Naive thymus-derived CD4-positive, alpha-beta T cell (primary cell): ENCODE measurements around the gene EIPR1. TPM values are rescaled to one million over a fixed set of nuclear protein-coding genes. Genes with fewer than 3 reads are reported as not detected.

ENCODE experiments used
- ATAC-seq: fragments of 150-1000 bp; cut with Tn5 transposase; 2 replicates; pipeline ENCODE4 v1.10.0; 2021; ENCODE audit warnings: mild to moderate bottlenecking, moderate library complexity
- CTCF ChIA-PET: fragments of 350-600 bp; sonication (Branson Sonifier 250); formaldehyde crosslinking; loops from one replicate; lab custom pipeline; 2021; ENCODE audit warnings: antibody characterized with exemption; lab: Charles Lee
- POLR2A ChIA-PET: fragments of 350-600 bp; sonication (Branson Sonifier 250); formaldehyde crosslinking; loops from one replicate; lab custom pipeline; 2021; ENCODE audit warnings: antibody characterized with exemption, inconsistent platforms; lab: Charles Lee
- DNase-seq, 9 donors: peaks; one replicate each; pipeline versions ENCODE4 v3.0.0 to v3.0.0-alpha.2; 2020 to 2022; ENCODE audit warnings: mixed read lengths in 1 of 9
- H3K27ac ChIP-seq: one replicate; pipeline ENCODE4 v1.7.0; 2013; ENCODE audit warnings: mild to moderate bottlenecking, low read depth, low read length, moderate library complexity
- H3K27me3 ChIP-seq, 2 donors: one replicate each; pipeline ENCODE4 v1.7.0; 2013; ENCODE audit warnings: low read length in 2 of 2, mild to moderate bottlenecking in 2 of 2, moderate library complexity in 2 of 2; ENCODE audit not compliant: control insufficient read depth in 2 of 2, insufficient read depth in 2 of 2
- H3K36me3 ChIP-seq, 3 experiments: 1 replicate in 2 of 3; 2 replicates in 1 of 3; pipeline ENCODE4 v1.7.0; 2013; ENCODE audit warnings: low read length in 3 of 3, mild to moderate bottlenecking in 3 of 3, moderate library complexity in 1 of 3; ENCODE audit not compliant: insufficient read depth in 3 of 3, control insufficient read depth in 2 of 3
- H3K4me1 ChIP-seq, 2 donors: one replicate each; pipeline ENCODE4 v1.7.0; 2013; ENCODE audit warnings: low read length in 2 of 2, mild to moderate bottlenecking in 2 of 2, moderate library complexity in 1 of 2; ENCODE audit not compliant: control insufficient read depth in 2 of 2, insufficient read depth in 2 of 2
- H3K4me3 ChIP-seq: 2 replicates; pipeline ENCODE4 v1.7.0; 2013; ENCODE audit warnings: mild to moderate bottlenecking, low read length
- H3K9me3 ChIP-seq, 3 experiments: 1 replicate in 2 of 3; 2 replicates in 1 of 3; pipeline ENCODE4 v1.7.0; 2013; ENCODE audit warnings: low read length in 3 of 3; ENCODE audit not compliant: control insufficient read depth in 2 of 3
- H3K27ac Mint-ChIP-seq, 9 donors: one replicate each; pipeline ENCODE4 v1.8.0; 2020 to 2022; ENCODE audit warnings: mixed read lengths in 9 of 9, mild to moderate bottlenecking in 8 of 9, moderate library complexity in 5 of 9, inconsistent platforms in 2 of 9
- H3K27me3 Mint-ChIP-seq, 5 donors: one replicate each; pipeline ENCODE4 v1.8.0; 2021 to 2022; ENCODE audit warnings: mixed read lengths in 5 of 5, mild to moderate bottlenecking in 1 of 5
- H3K36me3 Mint-ChIP-seq, 5 donors: one replicate each; pipeline ENCODE4 v1.8.0; 2020 to 2022; ENCODE audit warnings: mixed read lengths in 5 of 5, mild to moderate bottlenecking in 3 of 5, inconsistent platforms in 1 of 5
- H3K4me1 Mint-ChIP-seq, 7 donors: one replicate each; pipeline ENCODE4 v1.8.0; 2020 to 2022; ENCODE audit warnings: mixed read lengths in 7 of 7, mild to moderate bottlenecking in 3 of 7, inconsistent platforms in 1 of 7
- H3K4me3 Mint-ChIP-seq, 10 donors: one replicate each; pipeline ENCODE4 v1.8.0; 2020 to 2022; ENCODE audit warnings: mild to moderate bottlenecking in 10 of 10, mixed read lengths in 10 of 10, moderate library complexity in 6 of 10, inconsistent platforms in 2 of 10
- H3K9me3 Mint-ChIP-seq, 11 donors: one replicate each; pipeline ENCODE4 v1.8.0; 2020 to 2022; ENCODE audit warnings: mixed read lengths in 11 of 11, mild to moderate bottlenecking in 4 of 11, inconsistent platforms in 1 of 11, moderate library complexity in 1 of 11
- intact Hi-C, 2 donors: fragments of 100-400 bp; cut with micrococcal nuclease; formaldehyde crosslinking; loops; one replicate each; pipeline ENCODE4 v1.15.1; 2023
- polyA plus RNA-seq, 2 donors: library from polyadenylated mRNA; unstranded; fragments of 300-500 nt; fragmentation: Illumina TruSeq; gene quantifications; one replicate each; pipeline ENCODE4 v1.2.3, GENCODE V29; 2021
- total RNA-seq, 6 experiments: library from RNA in 5 of 6; stranded (reverse) in 5 of 6; gene quantifications; 1 replicate in 5 of 6; 2 replicates in 1 of 6; pipeline ENCODE4 v1.2.3 and lab custom pipeline; 2021 to 2026

The EIPR1 gene
- total RNA-seq (10 to 100 TPM; 24.4 to 46.2 (median 25.5) TPM), polyA plus RNA-seq (10 to 100 TPM; 34.4 to 40.2 TPM), total RNA-seq (lab: John Stamatoyannopoulos, UW) (26.2 reads per million, percentile 56 among the genes with 10 or more reads in this experiment)

DNA sequence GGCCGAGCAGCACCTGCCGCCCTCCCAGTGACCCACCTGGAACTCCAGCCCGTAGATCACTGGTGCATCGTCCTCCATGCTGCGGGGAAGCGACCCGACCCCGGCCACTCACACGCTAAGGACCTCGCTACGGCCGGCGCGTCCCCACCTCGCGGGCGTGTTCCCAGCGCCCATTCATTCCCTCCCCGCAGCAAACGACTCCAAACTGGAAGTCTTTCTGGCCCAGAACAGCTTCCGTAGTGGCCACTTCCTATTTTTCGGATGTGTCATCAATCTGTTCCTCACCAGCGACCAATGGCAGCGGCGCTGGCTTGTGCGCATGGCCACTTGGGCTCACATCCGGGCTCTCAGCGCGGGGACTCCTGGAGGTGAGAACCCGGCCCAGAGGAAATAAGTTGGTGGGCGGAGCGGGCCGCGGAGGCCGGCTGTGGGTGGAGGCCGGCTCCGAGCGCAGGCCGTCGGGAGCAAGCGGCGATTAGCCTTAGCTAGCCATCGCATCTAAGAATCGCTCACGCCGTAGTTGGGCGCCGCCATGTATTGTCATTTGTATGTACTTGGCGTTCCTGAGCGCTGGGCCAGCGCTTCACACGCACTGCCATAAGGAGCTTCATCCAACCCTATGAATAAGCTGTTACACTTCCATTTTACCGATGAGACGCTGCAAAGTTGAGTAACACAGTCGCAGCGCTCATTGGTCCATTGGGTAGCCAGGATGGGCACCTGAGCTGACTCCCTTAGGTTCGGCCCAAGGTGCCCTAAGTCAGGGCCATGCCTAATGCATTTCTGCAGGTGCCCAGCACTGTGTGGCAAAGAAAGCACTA is at the start of gene EIPR1:
EIPR1 (minus strand) TSS at position 207 of the 821 bp plus-strand sequence; CDS start at position 78, 129 bp downstream.
- intact Hi-C loops: loop anchor here (1.0 to 5.0 kb wide), 9 partner anchors 44 to 1321 kb away; partner anchors contain the start of genes ADI1 (in 2 of the 2), RNASEH1 (in 2 of the 2) and RPS7 (in 2 of the 2)
- POLR2A ChIA-PET: interaction anchor here (0.6 to 4.3 kb wide), 11 partner anchors 16 to 764 kb away, joined by 3 to 18 read pairs (median 5); partner anchors contain the start of genes ADI1 and RNASEH1

DNA sequence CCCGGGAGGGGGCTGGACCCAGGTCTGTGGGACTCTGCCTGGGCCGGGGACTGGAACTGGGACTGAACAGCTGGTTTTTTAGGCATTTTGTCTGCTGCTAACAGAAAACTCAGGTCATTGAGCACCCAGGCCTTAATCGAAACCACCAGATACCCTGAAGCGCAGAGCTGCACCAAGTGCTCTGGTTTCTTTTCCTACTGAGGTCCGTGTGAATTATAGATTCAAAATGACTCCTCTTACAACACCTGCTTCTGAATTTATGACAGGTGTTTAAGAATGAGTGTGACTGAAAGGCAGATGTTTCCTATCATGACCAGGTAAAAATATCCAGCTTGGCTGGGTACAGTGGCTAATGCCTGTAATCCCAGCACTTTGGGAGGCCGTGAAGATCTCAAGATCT is 49.7 kb upstream of the EIPR1 start:
- H3K27me3 Mint-ChIP-seq: no peaks in the 10 kb centered on the region
- no peaks in the 10 kb centered on the region for H3K27me3 ChIP-seq
- peaks cover 12 to 86% (median 12%) of the 10 kb centered on the region in 3 experiments for H3K36me3 ChIP-seq
- ATAC-seq: no peak
- no peaks in the 10 kb centered on the region for H3K9me3 Mint-ChIP-seq
- DNase-seq: no peak
- H3K9me3 ChIP-seq: no peaks in the 10 kb centered on the region
- H3K27ac Mint-ChIP-seq: no peak overlapping the region
- ChIA-PET POLR2A (no interaction called here), CTCF (interaction anchor here (1.3 kb wide), 1 partner anchor 224 kb away, joined by 4 read pairs; no protein-coding TSS in a partner anchor)
- H3K4me3 ChIP-seq: no peak overlapping the region
- intact Hi-C loops: no loop called here
- H3K27ac ChIP-seq: no peak overlapping the region
- no peak overlapping the region for H3K4me3 Mint-ChIP-seq
- no peaks in the 10 kb centered on the region for H3K4me1 ChIP-seq
- peaks cover 12 to 61% (median 19%) of the 10 kb centered on the region in 5 donors for H3K36me3 Mint-ChIP-seq
- peaks cover 0 to 13% (median 5%) of the 10 kb centered on the region in 7 donors for H3K4me1 Mint-ChIP-seq

More for the DNA sequence above, at the start of gene EIPR1:
- peaks cover 24 to 29% of the 10 kb centered on the region in 2 donors for H3K4me1 ChIP-seq
- H3K9me3 Mint-ChIP-seq: peaks cover 0 to 8% (median 0%) of the 10 kb centered on the region in 11 donors
- peak; percentile 88 for ATAC-seq
- DNase-seq: peak; percentile 88 to 96 (median 95)
- no peaks in the 10 kb centered on the region for H3K27me3 ChIP-seq
- H3K4me3 Mint-ChIP-seq: peak within 1 kb of the TSS; percentile 96 to 99 (median 98)
- no peaks in the 10 kb centered on the region for H3K9me3 ChIP-seq
- H3K27ac ChIP-seq: peak within 1 kb of the TSS; percentile 87
- peaks cover 0 to 18% (median 5%) of the 10 kb centered on the region in 5 donors for H3K36me3 Mint-ChIP-seq
- CTCF ChIA-PET: interaction anchor here (0.7 to 1.4 kb wide), 3 partner anchors 46 to 273 kb away, joined by 3 read pairs; no protein-coding TSS in a partner anchor
- no peaks in the 10 kb centered on the region for H3K27me3 Mint-ChIP-seq
- peaks cover 18 to 62% (median 46%) of the 10 kb centered on the region in 7 donors for H3K4me1 Mint-ChIP-seq
- H3K27ac Mint-ChIP-seq: peak within 1 kb of the TSS; percentile 94 to 99 (median 99)
- H3K4me3 ChIP-seq: peak within 1 kb of the TSS; percentile 90
- H3K36me3 ChIP-seq: peaks cover 0 to 6% (median 0%) of the 10 kb centered on the region in 3 experiments

DNA sequence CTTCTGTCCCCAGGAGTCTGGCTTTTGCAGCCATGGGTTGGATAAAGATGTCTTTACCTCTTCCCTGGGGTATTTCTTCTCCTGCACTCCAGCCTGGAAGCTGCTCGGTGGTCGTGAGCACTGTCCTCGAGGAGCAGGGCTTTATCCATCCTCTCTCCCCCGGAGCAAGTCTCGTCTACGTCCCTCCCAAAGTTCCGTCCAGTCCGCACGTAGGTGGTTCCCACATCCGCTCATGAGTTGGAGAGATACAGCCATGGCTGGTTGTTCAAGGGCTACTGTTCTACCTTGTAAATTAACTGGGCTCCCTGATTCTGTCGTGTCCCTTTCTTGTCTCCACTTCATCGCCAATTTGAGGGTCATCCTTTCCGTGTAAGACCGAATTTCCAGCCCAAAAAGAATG is 49.0 kb upstream of the EIPR1 start:
- Mint-ChIP-seq H3K4me3 (no peak overlapping the region), H3K9me3 (no peaks in the 10 kb centered on the region), H3K27ac (no peak overlapping the region), H3K4me1 (peaks cover 0 to 13% (median 5%) of the 10 kb centered on the region in 7 donors), H3K27me3 (no peaks in the 10 kb centered on the region), H3K36me3 (peaks cover 12 to 58% (median 19%) of the 10 kb centered on the region in 5 donors)
- ATAC-seq (no peak), DNase-seq (no peak)
- intact Hi-C loops: no loop called here
- Histone ChIP-seq H3K27me3 (no peaks in the 10 kb centered on the region), H3K4me3 (no peak overlapping the region), H3K27ac (no peak overlapping the region), H3K9me3 (no peaks in the 10 kb centered on the region), H3K36me3 (peaks cover 12 to 85% (median 12%) of the 10 kb centered on the region in 3 experiments), H3K4me1 (no peaks in the 10 kb centered on the region)
- POLR2A ChIA-PET: no interaction called here
- CTCF ChIA-PET: interaction anchor here (1.3 kb wide), 1 partner anchor 225 kb away, joined by 4 read pairs; no protein-coding TSS in a partner anchor

DNA sequence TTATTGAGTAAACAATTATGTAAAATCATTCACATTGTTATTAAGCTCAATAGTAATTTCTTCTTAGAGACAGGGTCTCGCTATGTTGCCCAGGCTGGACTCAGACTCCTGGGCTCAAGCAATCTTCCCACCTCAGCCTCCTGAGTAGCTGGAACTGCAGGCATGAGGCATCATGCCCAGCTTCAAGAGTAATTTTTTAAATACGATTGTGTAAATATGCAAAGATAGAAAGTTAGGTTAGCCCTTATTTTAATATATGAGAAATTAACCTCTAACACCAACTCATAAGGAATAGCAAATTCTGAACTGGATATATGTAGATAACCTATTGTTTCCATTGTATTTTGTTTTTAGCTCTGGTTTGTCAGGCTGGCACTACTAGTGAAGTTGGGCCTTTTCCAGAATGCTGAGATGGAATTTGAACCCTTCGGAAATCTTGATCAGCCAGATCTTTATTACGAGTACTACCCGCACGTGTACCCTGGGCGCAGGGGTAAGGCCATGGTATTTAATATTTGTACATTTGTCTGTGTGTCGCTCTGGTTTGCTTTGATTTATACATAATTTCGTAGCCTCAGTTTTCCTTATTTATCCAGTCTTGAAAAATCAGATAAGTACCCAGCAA is 46.7 kb upstream of the EIPR1 start:
- no peak overlapping the region for H3K27ac ChIP-seq
- ATAC-seq (no peak), DNase-seq (peak in 1 of 9 donors; percentile 5)
- H3K4me3 Mint-ChIP-seq: no peak overlapping the region
- intact Hi-C loops: loop anchor here (1.0 to 5.0 kb wide), 4 partner anchors 38 to 227 kb away; partner anchors contain the start of genes EIPR1 (in 1 of the 2) and TRAPPC12 (in 1 of the 2)
- ChIA-PET CTCF (interaction anchor here (0.6 to 2.8 kb wide), 12 partner anchors 9 to 227 kb away, joined by 3 to 28 read pairs (median 4); partner anchors contain the start of gene TRAPPC12), POLR2A (no interaction called here)
- H3K9me3 Mint-ChIP-seq: no peaks in the 10 kb centered on the region
- H3K27me3 Mint-ChIP-seq: no peaks in the 10 kb centered on the region
- peaks cover 12 to 86% (median 12%) of the 10 kb centered on the region in 3 experiments for H3K36me3 ChIP-seq
- H3K4me1 ChIP-seq: no peaks in the 10 kb centered on the region
- no peaks in the 10 kb centered on the region for H3K27me3 ChIP-seq
- peaks cover 0 to 13% (median 5%) of the 10 kb centered on the region in 7 donors for H3K4me1 Mint-ChIP-seq
- H3K4me3 ChIP-seq: no peak overlapping the region
- H3K9me3 ChIP-seq: no peaks in the 10 kb centered on the region
- peak overlapping the region in 3 of 9 donors; percentile 33 to 82 (median 80) for H3K27ac Mint-ChIP-seq
- H3K36me3 Mint-ChIP-seq: peaks cover 12 to 49% (median 13%) of the 10 kb centered on the region in 5 donors

DNA sequence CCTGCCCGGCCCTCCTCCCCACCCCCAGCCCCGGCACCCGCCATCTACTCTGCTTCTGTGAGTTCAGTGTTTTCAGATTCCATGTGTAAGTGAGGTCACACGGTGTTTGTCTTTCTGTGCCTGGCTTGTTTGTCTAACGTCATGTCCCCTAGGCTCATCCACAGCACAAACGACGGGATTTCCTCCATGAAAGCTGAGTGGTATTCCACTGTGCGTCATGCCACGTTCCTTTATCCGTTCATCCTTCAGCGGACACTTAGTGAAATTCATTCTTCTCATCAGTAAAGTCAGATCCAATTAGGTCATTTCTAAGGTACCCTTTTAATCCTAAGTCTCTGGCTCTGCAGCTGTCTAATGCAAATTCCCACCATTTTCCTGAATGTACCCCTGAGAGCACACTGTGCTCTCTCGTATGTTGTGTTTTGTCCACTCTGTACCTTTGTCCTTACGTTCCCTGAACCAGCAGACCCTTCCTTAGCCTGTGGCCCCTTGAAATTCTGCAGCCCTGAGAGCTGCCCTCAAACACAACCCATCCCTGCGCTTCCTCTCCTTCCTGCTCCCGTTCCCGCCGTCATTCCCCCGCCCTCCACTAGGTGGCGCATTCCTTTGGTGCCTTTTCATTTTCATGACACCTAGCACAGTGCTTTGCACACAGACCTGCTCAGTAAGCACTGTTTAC is 46.0 kb upstream of the EIPR1 start:
- Histone ChIP-seq H3K27ac (no peak overlapping the region), H3K4me3 (no peak overlapping the region), H3K27me3 (no peaks in the 10 kb centered on the region), H3K4me1 (no peaks in the 10 kb centered on the region), H3K9me3 (no peaks in the 10 kb centered on the region), H3K36me3 (peaks cover 12 to 86% (median 12%) of the 10 kb centered on the region in 3 experiments)
- ChIA-PET CTCF (interaction anchor here (0.8 to 2.8 kb wide), 15 partner anchors 9 to 228 kb away, joined by 3 to 28 read pairs (median 3); partner anchors contain the start of genes EIPR1 and TRAPPC12), POLR2A (no interaction called here)
- intact Hi-C loops: loop anchor here (1.0 to 5.0 kb wide), 4 partner anchors 39 to 228 kb away; partner anchors contain the start of genes EIPR1 (in 1 of the 2) and TRAPPC12 (in 1 of the 2)
- Mint-ChIP-seq H3K4me3 (no peak overlapping the region), H3K27me3 (no peaks in the 10 kb centered on the region), H3K9me3 (no peaks in the 10 kb centered on the region), H3K4me1 (peaks cover 0 to 13% (median 6%) of the 10 kb centered on the region in 7 donors), H3K27ac (peak overlapping the region in 6 of 9 donors; percentile 33 to 85 (median 66)), H3K36me3 (peaks cover 7 to 49% (median 11%) of the 10 kb centered on the region in 5 donors)
- peak; percentile 85 for ATAC-seq
- DNase-seq: peak; percentile 46 to 82 (median 61)
